HG03066 (cell line): ENCODE data around the gene FJX1.

Experiments used
- ATAC-seq: cut with Tn5 transposase; IDR thresholded peaks from one replicate; pipeline ENCODE4 v1.9.1; 2021; ENCODE audit warnings: low read depth; ENCODE audit not compliant: unreplicated experiment

The FJX1 gene

GRCh38 chr11:35602979-35603378 lies 15.3 kb upstream of the FJX1 start:
- ATAC-seq: no peak

GRCh38 chr11:35605706-35606105 lies 12.6 kb upstream of the FJX1 start:
- no peak for ATAC-seq

GRCh38 chr11:35606206-35606605 lies 12.1 kb upstream of the FJX1 start:
- ATAC-seq: no peak

GRCh38 chr11:35608502-35608901 lies 9.8 kb upstream of the FJX1 start:
- ATAC-seq: no peak

- ATAC-seq: no peak
Measured at GRCh38 chr11:35609656-35610055, 8.6 kb upstream of the FJX1 start.

GRCh38 chr11:35610631-35611030 lies 7.6 kb upstream of the FJX1 start:
- ATAC-seq: no peak

- no peak for ATAC-seq
Measured at GRCh38 chr11:35611741-35612140, 6.5 kb upstream of the FJX1 start.

GRCh38 chr11:35614939-35615569 lies 3.2 kb upstream of the FJX1 start:
- ATAC-seq: no peak

GRCh38 chr11:35615921-35616900 lies 2.0 kb upstream of the FJX1 start:
- no peak for ATAC-seq

- no peak for ATAC-seq
Measured at GRCh38 chr11:35617316-35617686, 959 bp upstream of the FJX1 start.

GRCh38 chr11:35618497-35619115 lies 346 bp downstream of the FJX1 start:
- no peak for ATAC-seq

GRCh38 chr11:35619116-35619854 lies 1.0 kb downstream of the FJX1 start:
- ATAC-seq: no peak

GRCh38 chr11:35619855-35620640 lies 1.8 kb downstream of the FJX1 start:
- ATAC-seq: no peak

GRCh38 chr11:35620795-35621194 lies 2.5 kb downstream of the FJX1 start:
- no peak for ATAC-seq

GRCh38 chr11:35621620-35622019 lies 3.4 kb downstream of the FJX1 start:
- ATAC-seq: no peak

GRCh38 chr11:35622070-35622469 lies 3.8 kb downstream of the FJX1 start:
- ATAC-seq: no peak

GRCh38 chr11:35623621-35624168 lies 5.4 kb downstream of the FJX1 start:
- no peak for ATAC-seq

GRCh38 chr11:35624316-35624715 lies 6.1 kb downstream of the FJX1 start:
- ATAC-seq: no peak

GRCh38 chr11:35624781-35625180 lies 6.5 kb downstream of the FJX1 start:
- no peak for ATAC-seq

- ATAC-seq: no peak
Measured at GRCh38 chr11:35626501-35626900, 8.2 kb downstream of the FJX1 start.
